HG03064 (cell line): ENCODE data around the gene KCNQ1.

Experiments used
- ATAC-seq: cut with Tn5 transposase; IDR thresholded peaks from one replicate; pipeline ENCODE4 v1.9.1; 2021; ENCODE audit warnings: low read depth; ENCODE audit not compliant: unreplicated experiment

Gene KCNQ1

GRCh38 chr11:2423157-2424025 is 21.4 kb upstream of the KCNQ1 start:
- ATAC-seq = no peak

- ATAC-seq = no peak
Observed at GRCh38 chr11:2424811-2425495, 19.9 kb upstream of the KCNQ1 start.

- no peak for ATAC-seq
Observed at GRCh38 chr11:2425506-2425905, 19.3 kb upstream of the KCNQ1 start.

GRCh38 chr11:2426221-2426620 is 18.6 kb upstream of the KCNQ1 start:
- ATAC-seq = no peak

GRCh38 chr11:2426826-2427521 is 17.8 kb upstream of the KCNQ1 start:
- ATAC-seq = no peak

GRCh38 chr11:2427721-2428321 is 17.0 kb upstream of the KCNQ1 start:
- ATAC-seq = no peak

- ATAC-seq = no peak
Observed at GRCh38 chr11:2428322-2428795, 16.4 kb upstream of the KCNQ1 start.

- ATAC-seq = no peak
Observed at GRCh38 chr11:2431395-2431794, 13.4 kb upstream of the KCNQ1 start.

GRCh38 chr11:2432171-2432621 is 12.6 kb upstream of the KCNQ1 start:
- no peak for ATAC-seq

GRCh38 chr11:2432628-2433071 is 12.2 kb upstream of the KCNQ1 start:
- ATAC-seq = no peak

- no peak for ATAC-seq
Observed at GRCh38 chr11:2433106-2433925, 11.5 kb upstream of the KCNQ1 start.

- no peak for ATAC-seq
Observed at GRCh38 chr11:2434008-2434407, 10.8 kb upstream of the KCNQ1 start.

GRCh38 chr11:2434506-2435255 is 10.1 kb upstream of the KCNQ1 start:
- ATAC-seq = no peak

GRCh38 chr11:2435288-2436012 is 9.4 kb upstream of the KCNQ1 start:
- no peak for ATAC-seq

- no peak for ATAC-seq
Observed at GRCh38 chr11:2436013-2436520, 8.7 kb upstream of the KCNQ1 start.

GRCh38 chr11:2436521-2437031 is 8.2 kb upstream of the KCNQ1 start:
- ATAC-seq = no peak

GRCh38 chr11:2437516-2437915 is 7.3 kb upstream of the KCNQ1 start:
- no peak for ATAC-seq

- ATAC-seq = no peak
Observed at GRCh38 chr11:2439820-2440219, 5.0 kb upstream of the KCNQ1 start.
